ENCODE measurements around the gene HHAT. TPM values are rescaled to one million over a fixed set of nuclear protein-coding genes. Genes with fewer than 3 reads are reported as not detected.

Gene HHAT
- total RNA-seq, 4 donors from 2014 or later = 2.4 to 6.0 (median 4.4) TPM

DNA sequence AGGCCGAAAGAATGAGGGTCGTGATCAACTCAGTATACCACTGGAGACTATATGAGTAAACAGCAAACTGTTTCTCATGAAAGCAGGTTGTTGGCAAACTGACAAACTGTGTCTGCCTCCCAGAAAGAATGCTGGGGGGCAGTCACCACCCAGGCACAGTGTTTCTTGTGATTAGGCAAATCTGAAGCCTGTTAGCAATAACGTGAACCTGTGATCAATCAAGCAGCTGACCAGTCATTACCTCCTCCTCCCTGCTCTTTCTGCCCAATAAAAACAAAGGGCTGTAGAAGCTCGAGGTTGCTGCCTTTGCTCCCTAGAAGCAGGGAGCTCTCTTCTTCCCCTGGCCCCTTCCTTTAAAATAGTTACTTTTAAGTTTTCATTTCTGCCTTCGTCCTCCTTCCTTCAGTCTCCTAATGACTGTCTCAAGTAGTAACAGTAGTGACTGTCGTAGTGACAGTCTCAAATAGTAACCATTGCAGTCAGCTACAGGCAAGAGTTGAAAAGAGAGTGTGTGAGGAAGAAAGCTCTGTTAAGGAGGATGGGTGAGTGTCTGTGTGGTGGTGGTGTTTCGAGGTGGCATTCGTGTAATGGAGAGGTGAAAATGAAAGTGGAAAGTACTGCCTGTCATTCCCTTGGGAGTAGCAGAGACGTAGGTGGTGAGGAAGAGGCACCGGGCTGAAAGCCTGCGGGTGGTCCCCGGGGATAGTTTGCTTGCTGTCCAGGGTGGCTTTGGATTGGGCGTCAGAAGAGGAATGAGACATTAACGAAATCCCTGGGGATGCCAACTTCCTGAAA is 14.5 kb downstream of the HHAT start:
- TF ChIP-seq, protein P1, sequence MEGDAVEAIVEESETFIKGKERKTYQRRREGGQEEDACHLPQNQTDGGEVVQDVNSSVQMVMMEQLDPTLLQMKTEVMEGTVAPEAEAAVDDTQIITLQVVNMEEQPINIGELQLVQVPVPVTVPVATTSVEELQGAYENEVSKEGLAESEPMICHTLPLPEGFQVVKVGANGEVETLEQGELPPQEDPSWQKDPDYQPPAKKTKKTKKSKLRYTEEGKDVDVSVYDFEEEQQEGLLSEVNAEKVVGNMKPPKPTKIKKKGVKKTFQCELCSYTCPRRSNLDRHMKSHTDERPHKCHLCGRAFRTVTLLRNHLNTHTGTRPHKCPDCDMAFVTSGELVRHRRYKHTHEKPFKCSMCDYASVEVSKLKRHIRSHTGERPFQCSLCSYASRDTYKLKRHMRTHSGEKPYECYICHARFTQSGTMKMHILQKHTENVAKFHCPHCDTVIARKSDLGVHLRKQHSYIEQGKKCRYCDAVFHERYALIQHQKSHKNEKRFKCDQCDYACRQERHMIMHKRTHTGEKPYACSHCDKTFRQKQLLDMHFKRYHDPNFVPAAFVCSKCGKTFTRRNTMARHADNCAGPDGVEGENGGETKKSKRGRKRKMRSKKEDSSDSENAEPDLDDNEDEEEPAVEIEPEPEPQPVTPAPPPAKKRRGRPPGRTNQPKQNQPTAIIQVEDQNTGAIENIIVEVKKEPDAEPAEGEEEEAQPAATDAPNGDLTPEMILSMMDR (IDR thresholded peaks at IDR 0.05; ENCODE audit: low read depth) = no peak

DNA sequence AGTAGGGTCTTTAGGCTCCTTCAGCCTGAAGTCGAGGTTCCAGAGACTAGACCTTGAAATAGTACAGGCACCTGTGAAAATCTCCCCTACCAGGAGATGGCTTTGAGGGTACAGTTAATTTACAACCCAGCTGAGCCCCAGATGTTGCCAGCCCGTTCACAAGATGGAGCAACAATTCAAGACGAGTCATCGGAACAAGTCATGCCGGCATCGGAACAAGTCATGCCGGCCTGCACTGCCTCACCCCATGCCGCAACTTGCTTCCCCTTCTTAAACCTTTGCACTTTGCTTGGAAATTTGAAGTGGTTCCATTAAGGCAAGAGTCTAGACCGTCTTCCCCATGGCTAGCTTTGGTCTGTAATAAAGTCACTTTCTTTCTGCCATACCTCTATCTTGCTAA is 16.0 kb downstream of the HHAT start:
- TF ChIP-seq, protein P1 (IDR thresholded peaks at IDR 0.05; ENCODE audit: low read depth) = no peak

DNA sequence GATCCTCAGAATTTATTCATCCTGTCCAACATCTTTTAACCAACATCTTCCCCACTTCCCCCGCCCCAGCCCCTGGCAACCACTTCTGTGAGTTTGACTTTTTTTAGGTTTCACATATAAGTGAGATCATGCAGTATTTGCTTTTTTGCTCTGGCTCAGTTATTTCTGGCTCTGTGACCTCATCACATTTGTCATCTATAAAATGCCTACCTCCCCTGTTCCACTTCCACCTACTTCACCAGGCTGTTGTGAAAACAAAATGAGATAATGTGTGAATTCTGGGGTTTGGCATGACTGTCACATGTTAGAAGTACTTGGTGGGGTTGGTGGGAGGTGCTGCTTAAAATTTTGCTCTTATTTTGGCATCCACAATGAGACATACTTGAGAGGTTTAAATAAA is 18.4 kb downstream of the HHAT start:
- TF ChIP-seq, protein P1 (IDR thresholded peaks at IDR 0.05; ENCODE audit: low read depth) = no peak

DNA sequence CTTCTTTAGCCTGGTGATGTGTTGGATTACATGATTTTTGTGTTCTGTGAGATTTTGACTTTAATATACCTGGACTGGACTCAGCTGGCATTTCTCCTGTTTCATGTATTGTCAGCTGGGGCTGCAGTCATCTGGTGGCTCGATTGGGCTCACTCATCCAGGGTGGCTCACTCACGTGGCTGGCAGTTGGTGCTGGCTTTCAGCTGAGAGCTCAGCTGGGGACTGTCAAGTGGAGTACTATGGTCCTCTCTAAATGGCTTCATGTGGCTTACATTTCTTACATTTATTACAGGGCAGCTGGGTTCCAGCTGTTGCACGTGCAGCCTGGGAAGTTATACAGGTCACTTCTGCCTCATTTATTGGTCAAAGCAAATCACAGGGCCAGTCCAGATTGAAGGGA is 22.8 kb downstream of the HHAT start:
- TF ChIP-seq, protein P1 (IDR thresholded peaks at IDR 0.05; ENCODE audit: low read depth) = no peak

DNA sequence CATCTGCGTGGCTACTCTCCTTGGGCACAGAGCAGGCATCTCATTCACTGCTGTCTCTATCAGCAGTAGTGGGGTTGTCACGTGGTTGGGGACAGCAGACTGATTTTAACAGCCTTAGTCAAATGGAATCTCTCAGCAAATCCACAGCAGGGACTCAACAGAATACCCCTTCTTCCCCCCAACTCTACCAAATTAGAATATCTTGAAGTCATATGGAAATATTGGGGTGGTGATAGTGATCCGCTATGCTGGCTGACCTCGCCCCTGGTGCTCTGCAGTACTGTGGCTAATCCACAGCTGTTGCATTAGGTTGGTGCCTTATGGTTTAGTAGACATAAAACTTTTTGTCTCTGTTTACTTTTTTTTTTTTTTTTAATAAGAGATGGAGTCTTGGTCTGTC is 23.9 kb downstream of the HHAT start:
- TF ChIP-seq, protein P1 (IDR thresholded peaks at IDR 0.05; ENCODE audit: low read depth) = no peak

DNA sequence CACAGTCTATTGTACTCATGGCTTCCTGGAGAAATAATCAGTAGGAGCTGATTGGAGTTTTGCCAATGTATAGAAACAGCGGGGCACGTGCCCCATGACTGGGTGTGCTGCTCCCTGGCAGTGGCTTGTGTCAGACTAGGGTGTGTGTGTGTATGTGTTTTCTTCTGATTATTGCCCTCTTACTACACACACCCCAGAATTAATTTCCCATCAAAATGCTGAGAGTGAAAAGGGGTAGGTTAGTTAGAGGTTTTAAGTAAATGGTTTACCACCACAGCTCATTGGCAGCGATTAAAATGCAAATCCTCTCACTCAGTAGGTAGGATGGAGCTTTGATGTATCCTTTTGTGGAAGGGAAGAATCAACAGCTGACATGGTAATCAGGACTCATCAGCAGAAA is 29.9 kb downstream of the HHAT start:
- TF ChIP-seq, protein P1 (IDR thresholded peaks at IDR 0.05; ENCODE audit: low read depth) = no peak

DNA sequence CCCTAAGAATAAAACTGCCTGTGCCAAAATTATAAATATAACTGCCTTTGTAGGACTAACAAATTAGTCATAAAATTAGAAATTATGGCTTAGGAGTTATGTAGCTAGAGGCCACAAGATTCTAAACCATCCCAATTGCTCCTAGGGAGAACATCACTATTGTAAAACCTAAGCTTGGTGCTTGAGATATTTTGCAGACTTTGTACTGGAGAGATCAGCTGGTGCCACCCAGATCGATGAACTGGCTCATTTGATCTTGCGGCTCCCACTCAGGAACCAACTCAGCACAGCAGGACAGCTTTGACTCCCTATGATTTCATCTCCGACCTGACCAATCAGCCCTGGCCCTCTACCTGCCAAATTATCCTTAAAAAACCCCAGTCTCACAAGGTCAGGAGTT is 30.6 kb downstream of the HHAT start:
- TF ChIP-seq, protein P1 (IDR thresholded peaks at IDR 0.05; ENCODE audit: low read depth) = no peak

Data from subcutaneous adipose tissue (tissue), 4 donors.